Fibroblast of villous mesenchyme (primary cell): ENCODE results near the gene NDC1. TPM values are rescaled to one million over a fixed set of nuclear protein-coding genes. Genes with fewer than 3 reads are reported as not detected.

Experiments used
- DNase-seq: peaks from one replicate; pipeline ENCODE4 v3.0.0-alpha.2; 2010; ENCODE audit warnings: low read depth
- H3K4me3 ChIP-seq: 2 replicates; pipeline ENCODE4 v1.5.1; 2011; ENCODE audit warnings: low read depth, mild to moderate bottlenecking, low read length
- total RNA-seq: library from RNA; depleted of rRNA; stranded (reverse); fragments of >200 nt; gene quantifications from 2 replicates; pipeline ENCODE4 v1.2.3, GENCODE V29; 2012
- TF ChIP-seq, protein P1 (sequence below): IDR thresholded peaks from 2 replicates; pipeline ENCODE4 v1.5.1; 2012; ENCODE audit warnings: low read depth, mild to moderate bottlenecking, low read length; ENCODE audit not compliant: insufficient read depth

Gene NDC1
- total RNA-seq, 1 donor = 28.9 TPM

DNA sequence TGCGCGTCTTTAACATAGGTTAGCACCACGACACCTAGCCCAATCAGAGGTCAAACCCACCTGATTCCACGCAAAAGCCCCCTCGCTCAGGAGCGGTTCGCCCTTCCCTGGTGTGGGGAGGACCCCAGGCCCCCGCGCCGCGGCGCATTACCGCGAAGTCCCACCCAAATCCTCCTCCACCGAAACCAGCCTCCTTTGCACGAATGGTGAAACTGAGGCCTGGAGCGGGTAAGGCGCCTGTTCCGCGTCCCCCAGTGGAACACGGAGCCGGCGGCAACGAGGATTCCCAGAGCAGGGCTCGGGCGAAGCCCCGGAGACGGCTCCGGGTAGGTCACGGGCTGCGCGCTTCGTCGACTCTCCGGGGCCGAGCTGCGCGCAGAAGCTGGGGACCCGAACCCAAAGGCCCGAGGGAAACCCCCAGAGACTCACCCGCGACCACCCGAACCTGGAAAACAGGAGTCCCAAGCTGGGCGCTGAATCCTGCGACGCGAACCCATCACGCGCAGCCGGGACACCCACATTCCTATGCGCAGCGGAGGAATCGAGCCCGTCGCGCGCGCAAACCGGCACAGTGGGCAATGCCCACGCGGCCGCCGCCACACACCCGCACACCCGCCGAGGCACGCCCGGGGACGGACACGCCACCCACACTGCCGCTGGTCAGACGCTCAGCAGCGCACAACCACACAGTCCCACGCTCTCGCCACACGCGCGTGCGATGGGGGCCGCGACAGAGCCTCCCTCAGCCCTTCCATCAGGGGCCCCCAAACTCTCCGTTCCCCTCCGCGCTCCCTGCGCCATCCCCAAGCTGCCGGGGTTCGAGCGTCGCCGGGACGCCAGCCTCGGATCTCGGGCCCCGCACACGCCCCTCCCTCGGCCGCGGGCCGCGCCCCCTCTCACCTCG lies 99.6 kb downstream of the NDC1 start:
- H3K4me3 ChIP-seq = peak overlapping the region; percentile 68
- TF ChIP-seq, protein P1, sequence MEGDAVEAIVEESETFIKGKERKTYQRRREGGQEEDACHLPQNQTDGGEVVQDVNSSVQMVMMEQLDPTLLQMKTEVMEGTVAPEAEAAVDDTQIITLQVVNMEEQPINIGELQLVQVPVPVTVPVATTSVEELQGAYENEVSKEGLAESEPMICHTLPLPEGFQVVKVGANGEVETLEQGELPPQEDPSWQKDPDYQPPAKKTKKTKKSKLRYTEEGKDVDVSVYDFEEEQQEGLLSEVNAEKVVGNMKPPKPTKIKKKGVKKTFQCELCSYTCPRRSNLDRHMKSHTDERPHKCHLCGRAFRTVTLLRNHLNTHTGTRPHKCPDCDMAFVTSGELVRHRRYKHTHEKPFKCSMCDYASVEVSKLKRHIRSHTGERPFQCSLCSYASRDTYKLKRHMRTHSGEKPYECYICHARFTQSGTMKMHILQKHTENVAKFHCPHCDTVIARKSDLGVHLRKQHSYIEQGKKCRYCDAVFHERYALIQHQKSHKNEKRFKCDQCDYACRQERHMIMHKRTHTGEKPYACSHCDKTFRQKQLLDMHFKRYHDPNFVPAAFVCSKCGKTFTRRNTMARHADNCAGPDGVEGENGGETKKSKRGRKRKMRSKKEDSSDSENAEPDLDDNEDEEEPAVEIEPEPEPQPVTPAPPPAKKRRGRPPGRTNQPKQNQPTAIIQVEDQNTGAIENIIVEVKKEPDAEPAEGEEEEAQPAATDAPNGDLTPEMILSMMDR = no peak
- DNase-seq = no peak

DNA sequence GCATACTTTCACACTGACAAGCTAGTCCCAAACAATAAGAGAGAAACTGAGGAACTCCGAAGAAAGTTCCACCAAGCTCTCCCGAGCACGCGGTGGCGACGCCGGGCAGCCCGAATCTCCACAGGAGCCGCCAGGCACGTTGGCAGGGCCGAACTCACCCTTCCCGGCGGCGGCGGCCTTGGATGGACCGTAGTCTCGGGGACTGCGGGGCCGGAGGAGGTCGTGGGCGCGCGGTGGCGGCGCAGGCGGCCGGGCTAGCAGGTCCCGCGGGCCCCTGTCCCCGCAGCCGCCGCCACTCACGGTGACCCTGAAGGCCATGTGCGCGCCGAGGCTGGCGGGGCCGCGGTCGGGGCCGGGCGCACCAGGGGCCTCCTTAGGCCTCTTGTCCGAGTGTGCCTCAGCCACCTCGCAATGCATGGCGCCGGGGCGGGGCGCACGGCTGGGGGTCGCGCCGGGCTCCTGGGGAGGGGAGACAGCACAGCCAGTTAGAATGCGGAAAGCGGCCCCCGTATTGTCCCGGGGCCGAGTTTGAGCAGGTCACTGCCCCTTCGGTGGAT lies 100.4 kb downstream of the NDC1 start:
- DNase-seq = no peak
- TF ChIP-seq, protein P1 = no peak
- H3K4me3 ChIP-seq = peak overlapping the region; percentile 68

DNA sequence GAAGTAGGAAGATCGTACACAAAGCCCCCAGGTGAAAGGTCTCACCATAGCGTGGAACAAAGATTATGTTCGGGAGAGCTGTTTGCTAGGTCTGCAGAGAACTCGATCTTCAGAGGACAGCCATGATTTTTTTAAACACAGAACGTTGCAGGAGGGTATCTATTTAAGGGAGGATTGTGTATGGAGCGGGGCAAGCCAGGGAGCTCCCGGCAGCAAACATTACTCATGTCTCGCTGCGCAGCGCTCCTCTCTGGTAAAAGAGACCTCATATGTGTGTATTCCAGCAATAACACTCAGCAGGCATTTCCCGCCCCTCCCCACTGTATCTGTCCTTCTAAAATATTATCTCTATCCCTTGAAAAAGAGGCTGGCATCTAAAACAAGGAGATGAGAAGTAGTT lies 101.8 kb downstream of the NDC1 start:
- no peak for DNase-seq
- no peak overlapping the region for H3K4me3 ChIP-seq

DNA sequence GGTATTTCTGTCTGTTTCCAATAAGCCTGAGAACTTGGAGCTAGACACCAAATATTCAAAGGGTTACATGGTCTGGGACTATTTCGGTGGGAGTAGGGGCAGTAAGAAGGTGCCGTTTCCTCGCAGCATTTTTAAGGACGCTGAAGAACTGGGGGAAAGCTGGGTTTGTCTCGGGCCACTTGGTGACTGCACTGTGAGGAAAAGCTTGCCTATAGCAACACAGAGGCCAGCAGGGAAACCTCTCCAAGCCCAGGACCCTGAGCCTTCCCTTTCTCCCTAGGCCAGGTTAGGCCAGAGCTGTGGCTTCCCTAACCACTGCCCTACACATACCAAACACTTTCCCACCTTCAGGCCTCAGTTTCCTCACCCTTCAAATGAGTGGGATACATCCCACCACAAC lies 102.4 kb downstream of the NDC1 start:
- H3K4me3 ChIP-seq = no peak overlapping the region
- TF ChIP-seq, protein P1 = no peak
- no peak for DNase-seq

More for the DNA sequence above, 101.8 kb downstream of the NDC1 start:
- TF ChIP-seq, protein P1 = no peak

DNA sequence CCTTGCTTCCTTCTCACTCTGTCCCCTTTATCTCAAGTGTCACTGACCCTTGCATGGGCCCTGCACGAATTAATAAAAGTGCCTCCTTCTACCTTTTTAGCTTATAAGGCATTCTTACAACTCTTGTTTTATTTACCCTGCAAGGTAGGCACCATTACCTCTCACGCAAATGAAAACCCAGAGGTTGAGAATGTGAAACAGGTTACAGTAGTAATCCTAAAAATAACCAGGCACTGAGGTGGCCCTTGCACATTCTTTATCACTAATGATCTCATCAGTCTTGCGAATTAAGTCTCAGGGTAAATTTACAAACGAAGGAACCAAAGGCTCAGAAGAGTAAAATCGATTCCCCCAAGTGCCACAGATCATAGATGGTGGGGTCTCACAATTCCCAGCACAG lies 102.8 kb downstream of the NDC1 start:
- no peak for DNase-seq
- H3K4me3 ChIP-seq = no peak overlapping the region
- TF ChIP-seq, protein P1 = no peak

DNA sequence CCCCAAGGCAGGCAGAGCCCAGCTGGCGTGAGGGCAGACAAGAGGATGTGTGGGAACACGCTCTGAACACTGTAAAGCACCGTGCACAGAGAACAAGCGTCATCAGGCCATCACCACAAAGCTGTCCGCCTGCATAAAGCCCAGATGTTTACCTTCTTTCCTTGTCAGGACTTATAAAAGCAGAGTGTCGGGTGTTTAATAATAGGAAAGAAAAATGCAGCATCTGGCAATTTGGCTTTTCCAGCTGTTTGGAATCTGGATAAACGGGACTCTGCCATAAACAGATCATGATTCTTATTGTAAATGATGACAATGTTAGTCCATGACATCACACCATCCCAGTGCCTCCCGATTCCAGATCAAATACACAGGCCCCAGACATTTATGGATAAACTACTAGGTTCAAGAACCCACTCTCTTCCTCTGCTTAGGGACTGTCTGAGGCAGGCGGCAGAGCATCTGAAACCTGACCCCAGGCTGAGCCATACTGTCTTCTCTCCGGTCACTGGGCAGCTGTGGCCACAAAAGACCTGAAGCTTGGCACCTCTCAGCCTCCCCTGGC lies 103.4 kb downstream of the NDC1 start:
- DNase-seq = peak; percentile 88
- TF ChIP-seq, protein P1 = no peak
- H3K4me3 ChIP-seq = no peak overlapping the region
